HG02840 (cell line): ENCODE data around the gene TPO.
"Not testable (repeated sequence)": the region's sequence is repeated elsewhere in the genome, so short reads cannot be mapped to it uniquely, and the experiment has no call there.

ENCODE experiments used
- ATAC-seq: cut with Tn5 transposase; IDR thresholded peaks from one replicate; pipeline ENCODE4 v1.9.1; 2021; ENCODE audit warnings: mild to moderate bottlenecking, moderate library complexity, moderate number of reproducible peaks; ENCODE audit not compliant: unreplicated experiment, low FRiP score

The TPO gene

GRCh38 chr2:1497122-1497611 lies 83.9 kb downstream of the TPO start:
- ATAC-seq = no peak

DNA sequence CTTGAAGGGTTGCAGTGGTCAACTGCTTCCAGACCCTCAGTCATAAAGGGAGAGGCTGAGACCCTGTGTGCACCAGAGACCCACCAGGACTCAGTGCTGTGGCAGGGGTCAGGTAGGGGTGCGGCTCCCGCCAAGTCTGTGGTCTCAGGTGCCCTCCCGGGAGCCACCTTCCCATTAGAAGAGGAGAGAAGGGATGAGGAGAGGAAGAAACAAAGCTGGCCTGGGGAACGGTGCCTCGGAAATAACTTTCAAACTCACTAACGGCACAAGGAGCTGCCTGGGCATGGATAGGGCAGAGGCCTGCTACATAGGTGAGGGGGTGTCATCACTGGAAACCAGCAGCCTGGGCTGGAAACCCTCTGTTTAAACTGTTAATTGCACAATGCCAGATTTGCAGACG lies 84.9 kb downstream of the TPO start:
- no peak for ATAC-seq

- no peak for ATAC-seq
Observed at GRCh38 chr2:1499033-1499795, 86.0 kb downstream of the TPO start.

- no peak for ATAC-seq
Observed at GRCh38 chr2:1501038-1501851, 88.0 kb downstream of the TPO start.

DNA sequence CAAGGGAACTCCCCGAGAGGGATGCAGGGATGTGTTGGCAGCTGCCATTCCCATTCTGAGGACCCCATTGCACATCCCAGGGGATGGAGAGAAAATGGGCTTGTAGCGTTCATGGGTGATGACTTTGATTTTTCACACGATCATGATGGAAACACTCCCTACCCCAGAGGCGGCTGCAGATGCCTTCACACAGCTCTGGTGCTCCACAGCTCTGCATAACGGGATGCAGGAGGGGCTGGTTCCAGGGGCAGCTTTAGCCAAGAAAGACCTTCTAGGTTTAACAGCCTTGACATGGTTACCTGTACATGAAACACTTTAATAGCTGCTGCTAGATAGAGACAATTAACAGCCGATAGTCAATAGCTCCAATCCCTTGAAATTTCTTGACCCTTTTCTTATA lies 88.7 kb downstream of the TPO start:
- ATAC-seq = no peak

DNA sequence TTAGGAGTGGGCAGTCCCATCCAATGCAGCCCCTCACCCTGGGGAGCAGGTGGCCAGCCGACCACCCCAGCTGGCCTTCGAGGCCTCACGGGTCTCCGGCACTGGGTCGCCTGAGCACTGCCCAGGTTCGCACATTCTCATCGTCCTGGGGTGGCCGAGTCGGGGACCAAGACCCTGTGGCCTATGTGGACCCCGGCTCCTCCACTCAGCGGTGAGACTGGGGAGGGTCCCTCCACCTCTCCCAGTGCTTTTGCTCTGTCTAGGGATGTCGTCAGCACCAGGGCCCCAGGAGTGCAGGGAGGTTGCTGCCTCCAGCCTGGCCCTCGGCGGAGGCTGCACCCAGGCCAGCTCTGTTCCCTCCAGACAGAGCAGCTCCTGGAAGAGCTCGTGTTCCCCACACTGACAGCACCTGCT lies 89.6 kb downstream of the TPO start:
- no peak for ATAC-seq

GRCh38 chr2:1503471-1504310 lies 90.4 kb downstream of the TPO start:
- no peak for ATAC-seq

DNA sequence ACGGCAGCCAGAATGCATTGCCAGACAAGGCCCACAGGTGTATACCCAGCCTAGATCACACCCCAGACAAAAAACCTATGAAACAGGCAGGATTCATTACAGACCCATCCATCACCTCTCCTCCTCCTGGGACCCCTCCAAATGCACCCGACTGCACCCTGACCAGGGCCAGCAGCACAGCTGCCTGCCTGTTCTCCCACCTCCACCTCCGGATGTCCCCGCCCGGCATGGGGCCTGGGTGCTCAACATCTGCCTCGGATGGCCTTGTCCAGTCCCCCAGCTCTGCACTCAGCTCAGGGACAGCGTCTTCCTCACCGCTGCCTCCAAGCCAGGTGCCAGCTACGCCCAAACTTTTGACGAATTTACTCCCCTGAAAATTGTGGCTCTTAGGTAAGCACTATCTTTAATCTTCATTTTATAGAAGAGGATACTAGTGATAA lies 91.1 kb downstream of the TPO start:
- ATAC-seq = no peak

GRCh38 chr2:1505031-1505441 lies 91.8 kb downstream of the TPO start:
- no peak for ATAC-seq

DNA sequence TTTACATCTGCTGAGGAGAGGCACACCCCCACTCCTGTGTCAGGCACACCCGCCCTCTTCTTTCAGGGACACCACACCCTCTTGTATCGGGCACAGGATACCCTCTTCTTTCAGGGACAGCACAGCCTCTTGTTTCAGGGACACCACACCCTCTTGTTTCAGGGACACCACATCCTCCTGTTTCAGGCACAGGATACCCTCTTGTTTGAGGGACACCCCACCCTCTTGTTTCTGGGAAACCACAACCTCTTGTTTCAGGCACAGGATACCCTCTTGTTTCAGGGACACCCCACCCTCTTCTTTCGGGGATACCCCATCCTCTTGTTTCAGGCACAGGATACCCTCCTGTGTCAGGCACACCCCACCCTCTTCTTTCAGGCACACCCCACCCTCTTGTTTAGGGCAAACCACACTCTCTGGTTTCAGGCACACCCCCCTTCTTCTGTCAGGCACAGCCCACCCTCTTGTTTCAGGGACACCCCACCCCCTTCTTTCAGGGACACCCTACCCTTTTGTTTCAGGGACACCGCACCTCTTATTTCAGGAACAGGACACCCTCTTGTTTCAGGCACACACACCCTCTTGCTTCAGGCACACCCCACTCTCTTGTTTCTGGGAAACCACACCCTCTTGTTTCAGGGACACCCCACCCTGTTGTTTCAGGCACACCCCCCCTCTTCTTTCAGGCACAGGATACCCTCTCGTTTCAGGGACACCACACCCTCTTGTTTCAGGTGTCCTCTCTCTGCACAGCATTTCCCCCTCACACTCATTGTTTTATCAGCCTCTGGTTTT lies 96.2 kb downstream of the TPO start:
- no peak for ATAC-seq

DNA sequence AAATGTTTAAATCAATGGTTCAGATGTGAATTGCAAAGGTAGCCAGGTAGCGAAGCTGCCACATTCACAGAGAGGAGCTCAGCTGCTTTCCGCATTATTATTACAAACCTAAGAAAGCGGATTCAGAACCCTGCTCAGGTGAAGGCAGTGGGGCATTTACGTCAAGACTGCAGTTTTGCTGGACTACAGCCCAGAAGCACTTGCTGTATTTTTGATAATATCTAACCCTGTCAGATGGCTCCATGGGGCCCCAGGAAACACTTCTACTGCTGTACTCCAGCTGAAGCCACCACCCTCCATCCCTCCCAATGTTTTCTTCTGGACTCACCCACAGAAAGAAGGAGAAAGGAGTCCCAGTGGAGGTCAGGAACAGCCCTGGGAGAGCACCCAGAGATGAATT lies 96.9 kb downstream of the TPO start:
- ATAC-seq = no peak

DNA sequence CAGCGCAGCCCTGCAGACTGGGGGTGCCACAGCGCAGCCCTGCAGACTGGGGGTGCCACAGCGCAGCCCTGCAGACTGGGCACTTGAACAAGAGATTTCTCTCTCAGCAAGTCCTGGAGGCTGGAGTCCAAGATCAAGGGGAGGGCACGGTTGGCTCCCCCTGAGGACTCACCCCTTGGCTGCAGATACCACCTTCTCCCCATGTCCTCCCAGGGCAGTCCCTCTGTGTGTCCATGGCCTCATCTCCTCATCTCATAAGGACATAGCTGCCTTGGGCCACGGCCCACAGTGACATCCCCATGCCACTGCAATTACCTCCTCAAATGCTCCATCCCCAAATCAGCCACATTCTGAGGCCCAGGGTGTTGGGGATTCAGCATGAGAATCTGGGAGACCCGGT lies 98.2 kb downstream of the TPO start:
- ATAC-seq = no peak

DNA sequence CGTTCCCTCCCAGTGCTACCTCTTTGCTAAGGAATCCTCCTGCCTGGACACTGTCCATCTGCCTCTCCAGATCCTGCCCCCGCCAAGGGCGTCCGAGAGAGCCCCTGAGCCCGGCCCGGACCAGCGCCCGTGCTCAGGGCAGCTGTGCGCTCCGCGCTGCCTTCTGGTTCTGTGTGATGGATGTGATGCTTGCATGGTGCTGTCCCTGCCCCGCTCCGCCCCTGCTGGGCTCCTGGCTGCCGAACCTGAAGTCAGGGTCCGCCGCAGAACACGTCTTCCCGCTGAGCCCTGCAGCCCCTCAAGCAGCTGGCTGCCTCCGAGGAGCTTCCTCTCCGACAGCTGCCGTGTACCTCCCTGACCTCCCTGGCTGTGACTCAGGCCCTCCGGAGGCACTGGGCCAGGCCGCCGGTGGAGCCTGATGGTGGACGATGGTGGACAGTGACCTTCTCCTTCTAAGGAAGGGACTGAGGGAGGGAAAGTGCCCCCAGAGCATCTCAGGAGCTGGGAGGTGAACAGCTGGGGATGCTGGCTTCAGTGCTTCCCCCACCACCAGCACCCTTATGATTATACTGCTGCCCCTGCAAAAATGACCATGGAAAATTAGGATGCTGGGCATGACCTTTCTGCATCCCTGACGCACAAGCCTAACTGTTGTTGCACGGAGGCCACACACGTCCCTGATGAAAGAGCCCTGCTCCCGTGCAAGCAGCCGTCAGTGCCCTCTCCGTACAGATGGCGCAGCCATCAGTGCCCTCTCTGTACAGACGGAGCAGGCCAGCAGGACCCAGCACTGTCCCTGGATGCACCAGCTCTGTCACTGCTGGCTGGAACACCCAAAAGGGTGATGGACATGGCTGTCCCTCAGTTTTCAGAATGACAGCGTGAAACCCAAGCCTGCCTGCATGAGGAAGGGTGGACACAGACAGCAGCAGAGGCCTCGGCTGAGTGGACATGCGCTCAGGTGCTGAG lies 99.3 kb downstream of the TPO start:
- ATAC-seq = no peak

DNA sequence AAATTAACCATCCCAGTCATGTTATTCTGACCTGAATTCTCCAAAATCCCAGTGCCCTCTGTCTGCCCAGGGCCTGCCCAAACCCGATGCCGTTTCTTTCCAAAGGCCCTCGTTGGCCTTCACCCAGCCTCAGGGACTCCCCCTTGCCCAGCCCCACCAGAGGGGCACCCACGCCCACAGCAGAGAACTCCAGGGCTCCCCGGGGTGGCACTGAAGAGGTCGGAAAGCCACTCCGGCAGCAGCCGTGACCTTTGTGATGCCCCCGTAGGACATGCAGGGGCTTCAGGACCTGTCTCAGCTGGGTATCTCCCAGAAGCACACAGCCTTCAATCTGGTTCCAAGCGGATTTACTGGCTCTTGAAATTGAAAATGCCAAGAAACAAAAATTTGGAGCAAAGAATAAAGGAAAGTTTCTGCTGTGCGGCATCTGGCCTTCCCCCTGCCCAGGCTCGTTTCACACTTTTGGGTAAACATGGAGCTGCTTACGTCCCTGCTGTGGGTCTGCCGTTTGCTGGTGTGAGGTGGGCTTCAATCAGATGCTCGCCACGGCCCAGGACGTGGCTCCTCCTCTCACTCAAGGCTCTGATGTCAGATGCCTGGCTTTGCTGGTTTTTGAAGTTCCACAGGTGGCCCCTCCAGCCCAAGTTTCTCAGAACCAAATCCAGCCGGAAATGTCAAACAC lies 101.3 kb downstream of the TPO start:
- ATAC-seq = no peak

DNA sequence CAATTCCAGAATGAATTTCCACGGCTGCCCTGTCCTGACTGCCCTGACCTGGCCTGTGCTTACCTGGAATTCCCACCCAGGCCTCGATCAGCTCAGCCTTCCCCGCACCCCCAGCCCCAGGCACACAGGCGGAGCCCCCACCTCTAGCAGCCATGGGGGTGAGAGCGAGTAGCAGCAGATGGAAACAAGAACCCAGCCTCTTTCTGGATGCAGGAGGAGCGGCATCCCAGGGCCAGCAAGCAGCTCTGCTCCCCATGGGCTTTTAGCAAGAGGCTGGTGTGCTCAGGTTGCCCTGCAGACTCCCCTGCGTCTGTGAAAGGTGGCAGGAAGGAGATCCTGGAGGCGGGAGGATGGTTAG lies 101.8 kb downstream of the TPO start:
- no peak for ATAC-seq

- no peak for ATAC-seq
Observed at GRCh38 chr2:1515986-1516797, 102.9 kb downstream of the TPO start.

DNA sequence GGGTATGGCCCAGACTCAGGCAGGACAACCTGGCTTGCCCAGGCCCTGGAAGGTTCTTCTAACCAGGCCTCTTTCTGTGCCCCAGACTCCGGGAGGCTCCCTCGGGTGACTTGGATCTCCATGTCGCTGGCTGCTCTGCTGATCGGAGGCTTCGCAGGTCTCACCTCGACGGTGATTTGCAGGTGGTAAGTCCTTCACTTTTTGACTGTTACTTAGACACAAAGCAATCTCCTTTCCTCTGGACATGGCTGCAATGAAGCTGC lies 103.5 kb downstream of the TPO start:
- ATAC-seq = no peak

DNA sequence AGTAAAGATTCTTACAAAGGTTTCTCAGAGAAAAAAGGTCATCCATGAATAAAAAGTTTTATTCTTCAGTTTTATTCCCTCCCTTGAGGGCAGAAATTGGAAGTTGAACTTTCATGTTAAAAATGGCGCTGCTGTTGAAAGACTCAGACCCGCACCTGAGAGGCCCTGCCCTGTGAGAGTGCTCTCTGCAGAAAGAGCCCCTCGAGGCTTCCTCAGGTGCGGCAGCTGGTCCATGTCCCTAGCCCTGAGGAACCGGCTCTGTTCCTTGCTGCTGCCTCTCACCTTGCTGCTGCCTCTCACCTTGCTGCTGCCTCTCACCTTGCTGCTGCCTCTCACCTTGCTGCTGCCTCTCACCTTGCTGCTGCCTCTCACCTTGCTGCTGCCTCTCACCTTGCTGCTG lies 104.0 kb downstream of the TPO start:
- not testable (repeated sequence) for ATAC-seq
